Left colon (tissue), 2 donors: ENCODE data around the gene CACYBP. TPM values are rescaled to one million over a fixed set of nuclear protein-coding genes. Genes with fewer than 3 reads are reported as not detected.
"Not testable (repeated sequence)": the region's sequence is repeated elsewhere in the genome, so short reads cannot be mapped to it uniquely, and the experiment has no call there.

Experiments used
- ATAC-seq: fragments of 200-7000 bp; cut with Tn5 transposase; one replicate; pipeline ENCODE4 v1.9.1; 2020; ENCODE audit warnings: mild to moderate bottlenecking, moderate library complexity
- DNase-seq, 2 donors: peaks; one replicate each; pipeline ENCODE4 v3.0.0-alpha.2; 2020
- intact Hi-C, 2 donors: fragments of 100-400 bp; cut with DNase I in 1 of 2; cut with micrococcal nuclease in 1 of 2; formaldehyde crosslinking; loops; one replicate each; pipeline versions ENCODE4 v1.11.2 to v1.14.0; 2022; cut with DNase I, micrococcal nuclease
- total RNA-seq, 2 donors: library from RNA; stranded (reverse); fragmentation: NEBNext Ultra II Directional; extraction: Animal tissue kit (Norgen Biotek cat#: 25700); gene quantifications; one replicate each; pipeline ENCODE4 v1.2.1, GENCODE V29; 2021
- donor health status: DM: no; HTN: no; CAD: no.
- donor health status: DM: yes; HTN: yes; CAD: no.

The CACYBP gene
- total RNA-seq, 2 donors from 2014 or later = 46.0 to 55.6 TPM

DNA sequence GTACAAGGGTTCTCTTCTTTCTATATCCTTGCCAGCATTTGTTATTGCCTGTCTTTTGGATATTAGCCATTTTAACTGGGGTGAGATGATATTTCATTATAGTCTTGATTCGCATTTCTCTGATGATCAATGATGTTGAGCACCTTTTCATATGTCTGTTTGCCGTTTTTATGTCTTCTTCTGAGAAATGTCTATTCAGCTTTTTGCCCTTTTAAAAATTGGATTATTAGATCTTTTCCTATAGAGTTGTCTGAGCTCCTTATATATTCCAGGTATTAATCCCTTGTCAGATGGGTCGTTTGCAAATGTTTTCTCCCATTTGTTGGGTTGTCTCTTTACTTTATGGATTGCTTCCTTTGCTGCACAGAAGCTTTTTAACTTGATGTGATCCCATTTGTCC, 42.9 kb downstream of the CACYBP start:
- intact Hi-C loops = no loop called here
- DNase-seq (no peak), ATAC-seq (no peak)

DNA sequence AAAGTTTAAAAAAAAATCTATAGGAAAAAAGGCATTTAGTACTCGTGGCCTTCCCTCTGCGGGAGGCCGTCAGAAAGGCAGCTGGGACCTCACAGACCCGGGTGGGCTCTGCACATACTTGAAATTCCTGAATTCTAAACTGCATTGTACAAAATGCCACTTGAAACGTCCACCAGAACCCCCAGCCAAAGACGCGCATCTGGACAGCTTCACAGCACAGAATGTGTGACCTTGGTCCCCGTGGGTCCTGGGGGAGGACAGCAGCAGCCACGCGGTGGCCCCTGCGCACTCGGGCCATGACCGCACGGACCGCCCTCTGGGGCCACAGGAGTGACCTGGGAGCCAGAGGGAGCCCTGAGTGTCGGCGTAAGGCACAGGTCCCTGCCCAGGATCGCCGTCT, 44.1 kb downstream of the CACYBP start:
- ATAC-seq (no peak), DNase-seq (no peak)
- intact Hi-C loops = no loop called here

DNA sequence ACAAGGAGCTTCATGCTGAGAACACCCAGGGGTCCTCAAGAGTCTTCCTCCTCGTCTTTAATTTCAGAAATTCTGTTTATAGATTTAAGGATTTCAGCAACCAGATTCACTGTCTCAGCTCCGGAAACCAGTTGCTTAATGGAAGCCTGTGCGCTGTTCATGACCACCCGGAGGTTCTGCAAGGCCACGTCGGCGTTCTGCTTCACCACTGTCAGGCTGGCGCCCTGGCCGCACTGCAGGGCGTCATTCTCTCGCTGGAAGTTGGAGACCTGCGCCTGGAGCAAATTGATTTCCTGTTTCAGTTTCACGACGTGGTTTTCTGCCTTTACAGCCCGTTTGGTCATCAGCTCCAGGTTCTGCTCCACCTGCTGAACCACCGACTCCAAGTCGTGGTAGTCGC, 44.8 kb downstream of the CACYBP start:
- intact Hi-C loops, ATAC-seq, DNase-seq: not testable (repeated sequence)

DNA sequence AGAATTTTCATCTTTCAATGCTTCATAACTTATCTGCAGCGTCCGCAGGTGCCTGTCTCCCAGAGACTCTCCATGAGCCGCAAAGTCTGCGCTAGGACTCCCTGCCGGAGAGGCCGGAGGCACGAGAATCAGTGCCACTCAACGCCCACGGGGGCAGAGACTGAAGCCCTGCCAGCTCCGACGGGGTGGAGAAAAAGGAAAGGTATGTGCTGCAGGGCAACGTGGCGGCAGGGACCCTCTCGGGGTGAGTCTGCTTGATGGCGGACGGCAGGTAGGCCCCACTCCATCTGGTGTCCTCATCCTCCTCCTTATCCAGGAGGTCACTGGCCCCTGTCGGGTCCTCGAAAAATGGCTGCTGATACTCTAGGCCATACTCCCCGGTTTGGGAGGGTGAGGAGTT, 45.4 kb downstream of the CACYBP start:
- intact Hi-C loops = no loop called here
- ATAC-seq (no peak), DNase-seq (no peak)

DNA sequence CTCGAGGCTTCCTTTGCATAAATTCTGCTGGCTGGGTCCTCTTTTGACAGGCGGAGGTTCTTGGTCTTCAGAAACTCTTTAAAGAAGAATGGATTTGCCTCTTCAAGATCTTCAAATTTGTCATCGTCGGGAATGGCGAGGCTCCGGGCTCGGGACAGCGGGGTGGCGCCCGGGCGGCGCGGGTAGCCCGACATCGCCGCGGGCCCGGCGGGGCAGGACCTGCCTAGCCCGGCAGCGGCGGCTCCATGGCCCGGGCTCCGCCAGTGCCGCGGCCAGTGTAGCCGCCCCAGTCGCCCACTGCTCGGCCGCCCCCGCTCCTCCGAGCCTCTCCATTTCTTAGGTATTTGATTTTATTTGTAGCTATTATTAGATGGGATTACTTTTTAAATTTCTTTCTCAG, 45.8 kb downstream of the CACYBP start:
- intact Hi-C loops = no loop called here
- DNase-seq (no peak), ATAC-seq (no peak)

DNA sequence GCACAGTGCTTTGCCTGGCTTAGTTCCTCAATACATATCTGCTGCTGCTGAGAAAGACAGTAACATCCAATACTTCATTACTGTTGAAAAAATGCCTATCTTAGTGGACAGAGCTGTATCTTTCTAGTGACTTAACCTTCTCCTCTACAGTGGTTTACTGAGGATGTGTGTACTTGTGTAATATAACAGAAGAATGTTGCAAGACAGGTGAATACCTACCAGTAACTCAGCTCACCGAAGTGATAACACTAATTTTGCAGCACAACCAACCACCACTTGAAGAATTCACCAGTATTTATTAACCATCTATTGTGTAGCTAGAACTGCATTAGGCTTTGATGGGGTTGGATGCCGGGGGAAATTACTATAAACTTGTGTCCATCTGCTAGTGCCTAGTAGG, 51.2 kb downstream of the CACYBP start:
- no peak for DNase-seq
- no peak for ATAC-seq
- intact Hi-C loops = no loop called here

DNA sequence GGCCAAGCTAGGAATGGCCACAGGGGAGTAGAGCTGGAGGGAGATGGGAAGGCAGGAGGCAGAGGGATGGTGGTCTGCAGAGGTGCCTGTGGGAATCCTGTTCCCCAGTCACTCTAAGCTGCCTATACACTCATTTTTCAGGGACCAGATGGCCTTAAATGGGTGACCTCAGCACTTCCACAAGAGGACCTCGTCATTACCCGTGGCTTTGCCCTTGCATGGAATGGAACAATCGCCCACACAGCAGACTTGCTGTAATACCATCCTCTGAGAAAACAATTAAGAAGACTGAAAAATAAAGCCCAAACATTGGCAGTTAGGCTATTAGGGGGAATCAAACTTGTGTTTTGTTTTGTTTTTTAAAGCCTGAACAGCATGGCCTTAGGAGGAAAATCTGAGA, 55.0 kb downstream of the CACYBP start:
- no peak for ATAC-seq
- intact Hi-C loops = no loop called here
- no peak for DNase-seq

Other genes with a start within 250 kb of the CACYBP start
- 10 to 100 TPM; 25.2 to 26.6 TPM for gene MRPS14, start 23.5 kb downstream of the CACYBP start, total RNA-seq
- under 1 TPM in 1 of 2 donors, not detected in 1; 0.06 TPM for gene TNN, start 67.9 kb downstream of the CACYBP start, total RNA-seq
- 10 to 100 TPM; 14.8 to 14.9 TPM for gene KIAA0040, start 192.8 kb downstream of the CACYBP start, total RNA-seq